Measurements from ENCODE around the gene CPT1C. TPM values are rescaled to one million over a fixed set of nuclear protein-coding genes. Genes with fewer than 3 reads are reported as not detected.
A peak's percentile ranks its signal among the peaks of the same experiment; 100 is the strongest.

Gene CPT1C
- total RNA-seq, 3 donors from 2014 or later (not counting 1 experiment from before 2014, with no cell fraction given) = 0.34 to 0.78 (median 0.73) TPM

DNA sequence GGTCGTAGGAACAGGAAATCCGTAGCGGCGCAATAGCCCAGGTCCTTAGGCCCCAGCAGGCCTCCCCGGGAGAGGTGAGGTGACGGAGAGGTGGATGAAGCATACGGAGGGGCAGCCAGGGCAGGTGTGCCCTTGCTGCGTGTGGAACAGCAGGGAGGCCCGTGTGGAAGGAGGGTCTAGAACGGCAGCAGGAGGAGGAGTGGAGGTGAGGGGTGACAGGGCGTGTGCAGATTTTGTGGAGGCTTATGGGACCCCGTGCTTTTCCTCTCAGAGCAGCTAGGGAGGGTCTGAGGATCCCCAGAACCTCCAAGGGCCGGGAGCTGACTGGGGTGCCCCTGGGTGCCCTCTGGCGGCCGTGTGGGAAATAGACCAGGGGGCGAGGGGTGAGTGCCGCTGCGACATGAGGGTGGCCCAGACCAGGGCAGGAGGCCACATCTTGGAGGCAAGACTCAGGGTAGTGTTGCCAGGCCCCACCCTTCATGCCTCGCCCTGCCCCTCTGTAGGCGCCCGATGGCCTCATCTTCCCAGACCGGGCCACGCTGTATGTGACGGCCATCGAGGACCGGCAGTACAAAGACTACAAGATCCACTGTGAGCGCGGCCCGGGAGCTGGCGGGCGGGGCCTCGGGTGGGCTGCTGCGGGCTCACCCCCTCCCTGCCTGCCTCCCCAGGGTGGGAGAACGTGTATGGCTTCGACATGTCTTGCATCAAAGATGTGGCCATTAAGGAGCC, 6.5 kb upstream of the CPT1C start:
- no peaks in the 10 kb centered on the region for H3K9me3 Mint-ChIP-seq
- DNase-seq = peak in 1 of 2 donors; percentile 49
- H3K27me3 Mint-ChIP-seq (ENCODE audit: low read depth in 2 of 2) = no peaks in the 10 kb centered on the region
- Histone ChIP-seq H3K4me3 (ENCODE audit: low read length) (no peak overlapping the region), H3K9me3 (ENCODE audit: control insufficient read depth, insufficient read depth, low read length) (no peaks in the 10 kb centered on the region), H3K27me3 (ENCODE audit: control insufficient read depth, insufficient read depth, low read length) (no peaks in the 10 kb centered on the region), H3K36me3 (ENCODE audit: control insufficient read depth, insufficient read depth, low read length) (peaks cover 44% of the 10 kb centered on the region), H3K4me1 (ENCODE audit: control insufficient read depth, insufficient read depth, low read length) (peaks cover 19% of the 10 kb centered on the region), H3K27ac (ENCODE audit: low read length) (no peak overlapping the region)
- no peak for ATAC-seq
- H3K4me1 Mint-ChIP-seq = peaks cover 0 to 33% of the 10 kb centered on the region in 2 donors
- TF ChIP-seq, protein P1, sequence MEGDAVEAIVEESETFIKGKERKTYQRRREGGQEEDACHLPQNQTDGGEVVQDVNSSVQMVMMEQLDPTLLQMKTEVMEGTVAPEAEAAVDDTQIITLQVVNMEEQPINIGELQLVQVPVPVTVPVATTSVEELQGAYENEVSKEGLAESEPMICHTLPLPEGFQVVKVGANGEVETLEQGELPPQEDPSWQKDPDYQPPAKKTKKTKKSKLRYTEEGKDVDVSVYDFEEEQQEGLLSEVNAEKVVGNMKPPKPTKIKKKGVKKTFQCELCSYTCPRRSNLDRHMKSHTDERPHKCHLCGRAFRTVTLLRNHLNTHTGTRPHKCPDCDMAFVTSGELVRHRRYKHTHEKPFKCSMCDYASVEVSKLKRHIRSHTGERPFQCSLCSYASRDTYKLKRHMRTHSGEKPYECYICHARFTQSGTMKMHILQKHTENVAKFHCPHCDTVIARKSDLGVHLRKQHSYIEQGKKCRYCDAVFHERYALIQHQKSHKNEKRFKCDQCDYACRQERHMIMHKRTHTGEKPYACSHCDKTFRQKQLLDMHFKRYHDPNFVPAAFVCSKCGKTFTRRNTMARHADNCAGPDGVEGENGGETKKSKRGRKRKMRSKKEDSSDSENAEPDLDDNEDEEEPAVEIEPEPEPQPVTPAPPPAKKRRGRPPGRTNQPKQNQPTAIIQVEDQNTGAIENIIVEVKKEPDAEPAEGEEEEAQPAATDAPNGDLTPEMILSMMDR (IDR thresholded peaks at IDR 0.05) = peak; percentile 8
- no peak overlapping the region for H3K4me3 Mint-ChIP-seq
- intact Hi-C loops (cut with micrococcal nuclease) = no loop called here
- 91% methylated on average over 35 of the region's 35 CpGs for WGBS (ENCODE audit: insufficient coverage)
- H3K27ac Mint-ChIP-seq = peak overlapping the region in 1 of 2 donors; percentile 38
- H3K36me3 Mint-ChIP-seq = no peaks in the 10 kb centered on the region

DNA sequence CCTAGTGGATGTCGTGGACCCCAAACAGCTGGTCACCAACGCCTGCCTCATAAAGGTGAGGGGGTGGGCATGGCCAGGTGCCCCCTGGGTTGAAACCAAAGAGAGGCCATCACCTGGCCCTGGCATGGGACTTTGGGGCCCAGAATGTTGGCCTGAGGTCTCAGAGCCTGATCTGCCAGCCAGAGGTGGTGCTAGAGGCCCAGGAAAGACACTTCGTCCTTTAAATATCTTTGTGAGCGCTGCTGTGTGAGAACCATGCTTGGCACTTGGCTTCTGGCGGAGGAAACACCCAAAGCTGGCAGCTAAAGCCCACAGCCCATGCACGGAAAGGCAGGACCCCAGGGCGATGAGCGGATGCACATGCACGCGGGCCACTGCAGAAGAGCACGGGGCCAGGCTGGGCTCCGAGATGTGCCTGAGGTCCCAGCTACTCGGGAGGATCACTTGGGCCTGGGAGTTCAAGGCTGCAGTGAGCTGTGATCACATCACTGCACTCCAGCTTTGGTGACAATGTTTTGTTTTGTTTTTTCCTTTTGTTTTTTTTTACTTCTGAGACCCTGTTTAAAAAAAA, 5.8 kb upstream of the CPT1C start:
- no peak for ATAC-seq
- H3K9me3 Mint-ChIP-seq = no peaks in the 10 kb centered on the region
- TF ChIP-seq, protein P1 (IDR thresholded peaks at IDR 0.05) = no peak
- intact Hi-C loops (cut with micrococcal nuclease) = no loop called here
- no peak overlapping the region for H3K27ac ChIP-seq (ENCODE audit: low read length)
- WGBS (ENCODE audit: insufficient coverage) = 97% methylated on average over 13 of the region's 13 CpGs
- peaks cover 20% of the 10 kb centered on the region for H3K4me1 ChIP-seq (ENCODE audit: control insufficient read depth, insufficient read depth, low read length)
- no peak overlapping the region for H3K4me3 Mint-ChIP-seq
- H3K27me3 ChIP-seq (ENCODE audit: control insufficient read depth, insufficient read depth, low read length) = peaks cover 5% of the 10 kb centered on the region
- no peak overlapping the region for H3K27ac Mint-ChIP-seq
- peaks cover 3% of the 10 kb centered on the region in 2 donors for H3K27me3 Mint-ChIP-seq (ENCODE audit: low read depth in 2 of 2)
- H3K36me3 ChIP-seq (ENCODE audit: control insufficient read depth, insufficient read depth, low read length) = peaks cover 44% of the 10 kb centered on the region
- peaks cover 4 to 31% of the 10 kb centered on the region in 2 donors for H3K4me1 Mint-ChIP-seq
- no peaks in the 10 kb centered on the region for H3K9me3 ChIP-seq (ENCODE audit: control insufficient read depth, insufficient read depth, low read length)
- no peak for DNase-seq
- H3K36me3 Mint-ChIP-seq = no peaks in the 10 kb centered on the region
- no peak overlapping the region for H3K4me3 ChIP-seq (ENCODE audit: low read length)

DNA sequence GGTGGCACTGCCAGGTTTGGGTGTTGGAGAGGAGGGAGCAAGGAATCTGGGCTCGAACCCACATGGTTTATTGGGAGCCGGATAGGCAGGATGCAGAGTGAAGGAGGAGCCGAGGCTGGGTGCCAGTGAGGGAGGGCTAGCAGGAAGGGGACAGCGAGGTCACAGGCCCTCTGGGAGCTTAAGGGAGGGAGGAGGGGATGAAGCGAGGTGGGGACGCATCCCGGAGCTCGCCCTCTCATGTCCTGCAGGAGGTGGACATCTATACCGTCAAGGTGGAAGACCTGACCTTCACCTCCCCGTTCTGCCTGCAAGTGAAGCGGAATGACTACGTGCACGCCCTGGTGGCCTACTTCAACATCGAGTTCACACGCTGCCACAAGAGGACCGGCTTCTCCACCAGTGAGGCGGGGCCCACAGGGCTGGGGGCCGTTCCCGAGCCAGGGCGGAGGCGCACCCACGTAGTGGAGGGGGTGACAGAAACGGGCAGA, 5.0 kb upstream of the CPT1C start:
- Mint-ChIP-seq H3K27ac (no peak overlapping the region), H3K9me3 (no peaks in the 10 kb centered on the region), H3K4me1 (peaks cover 12 to 33% of the 10 kb centered on the region in 2 donors), H3K4me3 (no peak overlapping the region), H3K36me3 (no peaks in the 10 kb centered on the region), H3K27me3 (ENCODE audit: low read depth in 2 of 2) (peaks cover 10 to 11% of the 10 kb centered on the region in 2 donors)
- Histone ChIP-seq H3K9me3 (ENCODE audit: control insufficient read depth, insufficient read depth, low read length) (no peaks in the 10 kb centered on the region), H3K4me3 (ENCODE audit: low read length) (no peak overlapping the region), H3K27ac (ENCODE audit: low read length) (no peak overlapping the region), H3K27me3 (ENCODE audit: control insufficient read depth, insufficient read depth, low read length) (peaks cover 12% of the 10 kb centered on the region), H3K36me3 (ENCODE audit: control insufficient read depth, insufficient read depth, low read length) (peaks cover 43% of the 10 kb centered on the region), H3K4me1 (ENCODE audit: control insufficient read depth, insufficient read depth, low read length) (peaks cover 20% of the 10 kb centered on the region)
- TF ChIP-seq, protein P1 (IDR thresholded peaks at IDR 0.05) = no peak
- intact Hi-C loops (cut with micrococcal nuclease) = no loop called here
- no peak for DNase-seq
- no peak for ATAC-seq
- 91% methylated on average over 23 of the region's 23 CpGs for WGBS (ENCODE audit: insufficient coverage)

Data from natural killer cell (primary cell).